Transverse colon (tissue), 4 donors: ENCODE results near the gene MTX2.

Experiments used
- EP300 ChIP-seq: sonication (generic); formaldehyde crosslinking; IDR thresholded peaks from one replicate; pipeline ENCODE4 v1.6.1; 2017; ENCODE audit warnings: antibody characterized with exemption, low read depth
- POLR2A ChIP-seq: fragments of 450-650 bp; IDR thresholded peaks from one replicate; pipeline ENCODE4 v1.6.1; 2016; ENCODE audit warnings: antibody characterized with exemption, mild to moderate bottlenecking, moderate library complexity
- POLR2AphosphoS5 ChIP-seq, 3 donors: sonication (generic); formaldehyde crosslinking; IDR thresholded peaks; one replicate each; pipeline ENCODE4 v1.6.1; 2016; ENCODE audit warnings: antibody characterized with exemption in 3 of 3
- TF ChIP-seq, protein P1 (sequence below), 5 experiments: fragments of 200-600 bp in 3 of 5; fragments of 450-650 bp in 2 of 5; sonication (generic) in 3 of 5; IDR thresholded peaks; 1 replicate in 2 of 5; 2 replicates in 3 of 5; pipeline ENCODE4 v1.5.1; 2016 to 2017; ENCODE audit warnings: antibody characterized with exemption in 5 of 5, inconsistent platforms in 3 of 5, mild to moderate bottlenecking in 2 of 5, moderate library complexity in 1 of 5

DNA sequence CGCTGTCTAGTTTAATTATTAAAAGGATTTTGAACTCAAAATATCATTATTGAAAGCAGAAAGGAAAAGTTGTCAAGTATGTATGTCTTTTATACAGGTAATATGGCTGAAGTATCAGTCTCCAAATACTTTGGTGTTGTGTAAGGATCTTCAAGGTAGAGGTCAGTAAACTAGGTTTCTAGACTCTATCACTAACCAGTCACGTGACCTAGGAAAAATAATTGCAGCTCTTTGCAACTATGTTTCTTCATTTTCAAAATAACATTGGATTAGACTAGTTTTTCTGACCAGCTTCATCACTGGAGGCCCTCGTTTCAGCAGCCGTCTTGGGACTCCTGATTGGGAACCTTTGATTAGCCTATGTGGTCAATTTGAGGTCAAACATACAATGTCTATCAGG, 21.4 kb upstream of the MTX2 start:
- TF ChIP-seq EP300 = no peak
- TF ChIP-seq, protein P1, sequence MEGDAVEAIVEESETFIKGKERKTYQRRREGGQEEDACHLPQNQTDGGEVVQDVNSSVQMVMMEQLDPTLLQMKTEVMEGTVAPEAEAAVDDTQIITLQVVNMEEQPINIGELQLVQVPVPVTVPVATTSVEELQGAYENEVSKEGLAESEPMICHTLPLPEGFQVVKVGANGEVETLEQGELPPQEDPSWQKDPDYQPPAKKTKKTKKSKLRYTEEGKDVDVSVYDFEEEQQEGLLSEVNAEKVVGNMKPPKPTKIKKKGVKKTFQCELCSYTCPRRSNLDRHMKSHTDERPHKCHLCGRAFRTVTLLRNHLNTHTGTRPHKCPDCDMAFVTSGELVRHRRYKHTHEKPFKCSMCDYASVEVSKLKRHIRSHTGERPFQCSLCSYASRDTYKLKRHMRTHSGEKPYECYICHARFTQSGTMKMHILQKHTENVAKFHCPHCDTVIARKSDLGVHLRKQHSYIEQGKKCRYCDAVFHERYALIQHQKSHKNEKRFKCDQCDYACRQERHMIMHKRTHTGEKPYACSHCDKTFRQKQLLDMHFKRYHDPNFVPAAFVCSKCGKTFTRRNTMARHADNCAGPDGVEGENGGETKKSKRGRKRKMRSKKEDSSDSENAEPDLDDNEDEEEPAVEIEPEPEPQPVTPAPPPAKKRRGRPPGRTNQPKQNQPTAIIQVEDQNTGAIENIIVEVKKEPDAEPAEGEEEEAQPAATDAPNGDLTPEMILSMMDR (IDR thresholded peaks at IDR 0.05) = no peak
- no peak for TF ChIP-seq POLR2A
- no peak for TF ChIP-seq POLR2AphosphoS5 (IDR thresholded peaks at IDR 0.05)
